Measurements from ENCODE around the gene C10orf90.

The C10orf90 gene

DNA sequence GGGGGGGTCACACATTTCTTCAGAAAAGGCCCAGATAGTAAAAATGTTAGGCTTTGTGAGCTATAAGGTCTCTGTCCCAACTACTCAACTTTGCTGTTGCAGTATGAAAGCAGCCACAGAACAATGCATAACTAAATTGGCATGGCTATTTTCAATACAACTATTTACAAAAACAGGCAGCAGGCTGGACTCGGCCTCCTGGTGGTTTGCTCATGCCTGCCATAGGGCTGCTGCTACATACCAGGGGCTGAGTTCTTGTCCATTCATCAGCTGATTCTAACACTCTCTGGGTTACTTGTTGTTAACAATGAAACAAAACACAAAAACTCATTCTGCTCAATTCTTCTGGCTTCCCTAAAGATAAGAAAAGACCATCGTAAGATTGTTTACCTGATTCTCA, 172.8 kb downstream of the C10orf90 start:
- no peak for DNase-seq

DNA sequence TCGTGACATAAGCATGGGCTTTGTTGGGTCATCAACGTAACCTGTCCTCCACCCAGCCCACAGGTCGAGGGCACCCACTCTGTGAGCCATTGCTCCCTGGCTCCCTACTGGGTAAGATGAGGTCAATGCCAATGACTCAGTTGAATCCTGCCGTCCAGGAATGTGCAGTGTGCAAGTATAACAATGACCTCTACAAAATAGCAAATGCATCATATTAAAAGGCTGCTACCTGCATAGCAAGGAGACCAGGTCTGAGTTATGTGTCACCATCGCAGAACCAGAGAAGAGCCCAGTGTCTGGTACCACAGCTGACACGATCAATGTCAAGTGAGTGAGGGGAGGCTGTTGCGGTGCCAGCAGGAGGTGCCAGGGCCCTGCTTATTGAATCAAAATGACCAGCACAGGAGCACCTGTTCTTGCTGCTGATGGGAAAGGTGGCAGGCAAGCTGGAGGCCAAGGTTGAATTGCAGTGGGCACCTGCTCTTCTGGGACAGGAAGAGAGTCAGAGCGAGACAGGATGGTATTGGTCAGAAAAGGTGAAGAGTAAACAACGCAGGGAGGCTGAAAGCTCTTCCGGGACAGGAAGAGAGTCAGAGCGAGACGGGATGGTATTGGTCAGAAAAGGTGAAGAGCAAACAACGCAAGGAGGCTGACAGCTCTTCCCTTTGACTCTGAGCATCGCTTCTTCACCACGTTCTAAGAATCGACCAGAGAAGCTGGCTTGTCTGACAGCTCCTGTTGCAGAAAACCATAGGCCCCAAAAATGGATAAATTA, 173.5 kb downstream of the C10orf90 start:
- DNase-seq: no peak

DNA sequence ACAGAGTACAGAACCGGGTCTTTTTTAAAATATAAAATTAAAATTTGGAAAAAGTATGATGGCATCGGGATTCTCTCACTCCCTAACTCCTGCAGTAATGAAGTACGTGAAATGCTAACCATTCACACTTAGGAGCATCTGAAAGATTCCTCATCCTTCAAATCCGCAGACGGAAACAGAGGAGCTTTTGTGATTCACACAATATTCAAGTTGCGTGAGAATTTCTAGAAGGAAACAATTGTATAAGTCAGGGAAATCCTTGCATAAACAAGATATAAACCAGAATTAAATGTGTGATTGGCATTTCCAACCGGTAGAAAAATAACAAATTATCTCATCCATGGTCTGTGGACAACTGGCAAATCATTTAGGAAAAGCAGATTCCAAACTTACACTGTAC, 179.0 kb downstream of the C10orf90 start:
- DNase-seq: no peak

DNA sequence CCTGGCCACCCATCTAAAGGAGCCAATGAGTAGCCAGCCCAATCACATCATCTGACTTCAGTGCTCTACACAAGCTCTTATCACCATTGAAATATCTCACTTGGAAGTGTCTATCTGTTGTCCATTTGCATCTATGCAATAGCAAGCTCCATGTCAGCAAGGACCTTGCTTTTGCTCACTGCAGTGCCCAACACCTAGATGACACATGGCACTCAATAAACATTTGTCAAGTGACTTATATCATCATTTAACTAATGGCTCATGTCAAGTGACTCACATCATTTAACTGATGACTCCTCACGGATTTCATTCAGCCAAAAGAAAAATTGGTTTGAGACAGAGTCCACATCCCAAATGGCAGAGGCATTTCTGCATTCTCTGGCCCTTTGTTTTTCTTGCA, 189.3 kb downstream of the C10orf90 start:
- no peak for DNase-seq

DNA sequence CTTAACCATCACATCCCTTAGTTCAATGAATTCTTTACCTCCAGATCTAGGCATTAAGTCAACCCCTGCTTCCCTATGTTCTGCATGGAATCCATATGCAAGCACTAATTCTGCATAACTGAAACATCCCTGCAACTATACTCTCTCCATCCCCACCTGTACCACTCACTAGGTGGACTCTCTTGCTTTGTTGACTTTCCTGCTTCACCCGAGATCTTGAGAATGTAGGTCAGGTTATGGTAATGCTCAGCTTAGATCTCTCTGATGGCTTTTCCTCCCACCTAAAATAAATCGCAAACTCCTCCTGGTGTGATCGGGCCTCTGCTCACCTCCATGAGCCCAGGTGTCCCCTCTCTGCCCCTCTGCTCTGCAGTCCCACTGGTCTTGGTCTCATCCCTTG, 189.8 kb downstream of the C10orf90 start:
- DNase-seq: no peak

DNA sequence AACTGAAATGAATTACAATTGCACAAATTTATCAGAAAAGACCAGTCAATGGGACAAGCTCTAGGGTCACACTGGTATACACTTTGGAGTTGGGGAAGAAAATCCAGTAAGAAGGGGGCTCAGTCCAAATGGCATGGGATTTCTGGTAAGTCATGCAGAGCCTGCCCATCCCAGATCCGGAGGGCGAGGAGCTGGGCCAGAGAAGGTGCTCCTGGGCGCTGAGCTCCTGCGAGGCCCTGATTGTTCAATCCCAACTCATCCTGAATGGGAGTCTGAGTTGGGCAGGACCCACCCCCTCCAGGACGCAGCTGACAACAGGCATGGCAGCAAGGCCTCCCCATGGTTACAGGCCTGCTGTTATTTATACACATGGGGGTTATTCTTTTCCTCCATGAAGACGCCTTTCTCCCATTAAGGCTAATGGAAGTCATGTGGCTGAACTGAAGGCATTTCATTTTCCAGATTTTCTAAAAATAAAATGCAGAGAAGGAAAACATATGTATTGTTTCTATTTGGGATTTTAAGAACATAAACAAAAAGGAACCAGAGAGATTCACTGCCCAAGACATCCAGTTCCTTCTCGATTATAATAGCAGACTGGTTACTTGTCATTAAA, 191.1 kb downstream of the C10orf90 start:
- no peak for DNase-seq

DNA sequence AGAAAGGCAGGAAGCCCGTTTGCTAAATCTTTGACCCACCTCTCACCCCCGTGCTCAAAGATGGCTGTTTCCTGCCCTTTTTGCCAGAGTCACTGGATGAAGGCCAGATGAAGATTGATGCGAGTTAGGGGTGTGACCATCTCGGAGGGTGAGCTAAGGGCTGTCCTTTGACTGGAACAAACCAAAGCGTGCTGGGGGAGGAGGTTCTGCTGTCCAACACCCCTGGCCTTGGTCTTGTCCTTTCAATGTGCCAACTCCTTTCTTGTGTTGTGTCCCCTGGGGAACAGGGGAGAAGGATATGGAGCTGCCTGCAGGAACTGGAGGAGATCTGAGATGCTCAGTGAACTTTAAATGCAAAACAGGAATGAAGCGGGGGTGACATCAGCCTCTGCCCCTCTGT, 191.9 kb downstream of the C10orf90 start:
- no peak for DNase-seq

DNA sequence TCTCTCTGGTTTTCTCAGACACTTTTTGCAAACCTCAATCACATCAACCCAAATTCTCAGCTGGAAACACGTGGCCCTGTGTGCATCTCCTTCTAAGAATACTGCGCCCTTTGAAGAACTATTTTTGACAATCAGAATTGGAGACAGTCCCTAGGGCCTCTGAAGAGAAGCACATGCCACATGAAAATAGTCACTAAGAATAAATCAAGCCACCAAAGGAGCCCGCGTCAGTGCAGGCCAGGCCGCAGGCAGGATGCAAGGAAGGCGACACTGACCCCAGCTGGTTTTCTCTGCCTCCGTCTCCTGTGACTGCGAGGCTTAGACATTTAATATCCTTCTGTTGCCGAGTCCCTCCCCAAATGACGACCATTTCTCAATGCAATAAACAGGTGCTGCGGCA, 194.2 kb downstream of the C10orf90 start:
- DNase-seq: no peak

DNA sequence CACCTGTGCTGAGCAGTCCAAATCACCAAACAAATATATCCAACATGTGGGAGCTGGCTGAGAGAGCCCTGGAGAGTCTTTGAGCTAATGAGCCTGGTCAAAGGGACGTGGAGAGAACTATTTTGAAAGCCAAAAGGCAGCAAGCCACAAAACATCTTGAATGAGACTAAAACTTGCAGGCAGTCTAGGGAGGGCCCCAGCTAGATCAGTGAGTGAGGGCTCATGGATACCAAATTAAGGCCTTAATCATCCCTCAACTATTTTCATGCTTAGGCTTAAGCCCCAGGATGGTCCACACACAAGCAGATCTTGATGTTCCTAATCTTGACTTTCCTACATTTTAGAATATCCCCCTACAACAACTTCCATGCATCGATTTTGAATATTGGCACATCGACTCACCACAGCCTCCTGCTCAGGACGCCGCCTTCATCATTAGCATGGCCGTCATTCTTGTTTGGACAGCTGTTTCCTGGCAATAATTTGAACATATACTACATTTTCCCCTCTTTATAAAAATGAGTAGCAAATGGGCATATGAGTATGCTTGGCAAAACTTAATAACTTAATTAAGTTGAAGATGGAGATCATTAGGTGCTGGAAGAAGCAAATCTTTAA, 195.3 kb downstream of the C10orf90 start:
- no peak for DNase-seq

DNA sequence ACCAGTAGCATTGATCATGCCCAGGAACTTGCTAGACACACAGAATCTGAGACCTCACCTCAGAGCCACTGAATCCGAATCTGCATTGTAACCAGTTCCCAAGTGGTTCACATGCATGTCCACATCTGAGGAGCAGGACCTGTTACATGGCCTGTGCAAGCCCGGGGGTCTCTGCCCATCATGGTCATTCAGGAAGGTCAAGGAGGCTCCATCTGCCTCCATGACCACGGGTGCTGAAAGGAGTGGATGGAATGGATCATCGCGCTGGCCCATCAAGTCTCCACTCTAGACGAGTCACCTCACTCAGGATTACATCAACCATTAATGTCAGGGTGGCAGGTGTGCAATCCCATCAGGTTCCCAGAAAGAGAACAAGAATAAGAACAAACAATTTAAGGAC, 196.5 kb downstream of the C10orf90 start:
- no peak for DNase-seq

DNA sequence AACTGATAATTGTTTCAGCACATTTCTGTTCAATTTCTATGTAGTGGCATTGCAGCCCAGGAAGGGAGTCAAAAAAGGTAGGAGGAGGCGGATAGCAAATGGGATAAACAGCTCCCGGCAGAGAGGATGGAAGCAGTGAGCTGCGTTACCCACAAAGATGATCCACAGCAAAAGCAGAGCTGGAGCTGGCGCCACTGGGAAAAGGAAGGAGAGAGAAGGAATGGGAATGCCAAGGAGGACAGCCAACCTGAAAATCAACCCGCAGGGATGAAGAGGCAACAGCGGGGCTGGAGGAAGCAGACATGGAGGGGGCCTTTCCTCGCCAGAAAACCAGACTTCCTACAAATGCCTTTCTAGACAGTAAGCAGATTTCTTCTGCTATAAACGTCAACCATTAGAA, 199.5 kb downstream of the C10orf90 start:
- DNase-seq: no peak

DNA sequence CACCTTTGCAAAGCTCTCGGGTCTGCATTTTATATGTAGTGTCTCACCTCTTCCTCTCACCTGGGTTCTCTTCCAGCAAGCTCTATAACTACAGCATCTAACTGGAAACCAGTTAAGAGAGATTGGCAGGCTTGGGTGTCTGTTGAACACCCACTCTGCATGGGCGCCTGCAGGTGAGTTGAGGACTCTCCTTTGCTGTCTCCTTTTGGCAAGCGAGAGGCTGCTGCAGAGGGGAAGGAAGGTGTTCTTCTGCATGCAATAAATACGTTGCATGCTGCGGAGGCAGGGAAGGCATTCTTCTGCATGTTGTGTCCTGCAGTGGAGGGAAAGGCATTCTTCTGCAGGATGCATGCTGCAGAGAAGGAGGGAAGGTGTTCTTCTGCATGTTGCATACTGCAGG, 200.8 kb downstream of the C10orf90 start:
- DNase-seq: no peak

DNA sequence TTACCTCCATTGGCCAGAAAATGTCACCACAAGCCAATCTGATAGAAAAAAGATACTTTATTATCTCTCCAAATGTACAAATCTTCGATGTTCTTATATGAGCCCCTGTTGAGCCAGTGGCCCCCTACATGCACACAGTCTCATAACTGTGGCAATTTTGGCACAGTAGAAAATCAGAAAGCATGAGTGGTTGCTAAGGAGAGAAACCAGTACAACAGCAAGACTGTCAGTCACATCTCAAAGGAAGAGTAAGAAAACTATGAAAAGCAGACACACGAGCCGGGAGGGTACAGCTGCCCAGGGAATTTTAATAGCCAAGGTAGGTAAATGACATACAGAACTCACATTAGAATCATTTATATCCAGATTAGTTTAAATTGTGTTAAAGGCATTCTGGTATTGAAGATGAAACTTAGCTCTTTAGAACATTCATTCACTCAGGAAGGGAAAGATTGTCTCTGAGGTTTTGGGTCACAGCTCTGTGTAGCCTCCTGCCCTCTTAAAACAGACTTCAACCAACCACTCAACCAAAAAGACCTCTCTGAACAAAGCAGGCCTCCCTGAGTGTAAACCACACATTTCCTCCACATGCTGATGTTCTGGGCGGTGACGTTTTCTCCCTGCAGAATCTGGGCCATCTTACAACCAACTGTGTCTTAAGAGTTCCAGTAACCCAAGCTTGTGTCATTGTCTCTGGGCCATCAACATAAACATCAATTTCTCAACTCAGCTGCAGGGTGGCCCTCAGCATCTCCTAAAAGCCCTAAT, 201.4 kb downstream of the C10orf90 start:
- no peak for DNase-seq

DNA sequence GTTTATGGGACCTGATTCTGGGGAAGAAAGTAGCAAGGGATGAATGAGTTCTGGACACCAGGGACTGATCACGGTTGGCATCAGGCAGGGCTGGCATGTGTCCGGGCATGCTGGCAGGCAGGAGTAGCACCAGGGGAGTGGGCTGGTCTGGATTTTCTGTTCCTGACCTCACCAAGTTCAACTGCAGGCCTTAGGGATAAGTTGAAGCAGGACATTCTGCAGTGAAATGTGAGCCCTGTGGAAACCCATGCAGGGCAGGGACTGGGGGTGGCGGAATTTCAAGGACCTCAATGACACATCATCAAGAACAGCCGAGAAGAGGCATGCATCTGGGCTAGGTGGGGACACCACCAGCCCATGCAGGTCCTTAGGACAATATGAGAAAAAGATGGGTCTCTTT, 202.0 kb downstream of the C10orf90 start:
- no peak for DNase-seq

DNA sequence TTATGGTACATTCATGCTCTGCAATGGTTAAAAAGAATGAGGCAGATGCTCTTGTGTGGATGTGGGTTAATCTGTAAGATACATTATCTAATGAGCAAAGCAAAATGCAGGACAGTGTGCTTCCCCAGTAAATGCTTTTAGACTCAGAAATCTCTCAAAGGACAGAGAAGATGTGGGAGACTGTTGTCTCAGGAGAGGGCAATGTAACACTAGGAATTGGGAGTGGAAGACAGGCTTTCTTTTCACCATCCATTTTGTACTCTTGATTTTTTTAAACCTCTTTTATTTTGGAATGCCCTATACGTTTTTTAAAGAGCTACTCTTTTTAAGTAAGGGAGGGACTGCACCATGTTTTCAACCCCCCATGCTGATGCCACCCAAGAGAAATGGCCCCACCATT, 204.7 kb downstream of the C10orf90 start:
- no peak for DNase-seq

DNA sequence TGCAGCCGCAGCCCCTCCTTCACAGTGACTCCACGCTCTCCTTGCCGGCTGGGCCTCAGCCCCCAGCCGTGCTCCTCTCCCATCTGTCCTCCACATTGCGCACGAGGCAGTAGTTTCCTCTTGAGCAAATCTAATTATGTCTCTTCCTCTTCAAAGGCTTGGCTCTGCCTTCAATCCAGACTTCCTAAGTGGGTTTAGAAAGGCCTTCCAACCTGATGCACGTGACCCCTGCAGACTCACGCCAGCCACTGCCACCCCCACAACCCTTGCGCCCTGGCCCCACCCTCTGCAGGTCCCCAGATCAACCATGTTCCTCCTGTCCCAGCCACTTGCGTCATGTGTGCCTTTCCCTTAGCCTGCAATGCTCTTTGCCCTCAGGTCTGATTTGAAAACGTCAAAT, 207.2 kb downstream of the C10orf90 start:
- DNase-seq: no peak

DNA sequence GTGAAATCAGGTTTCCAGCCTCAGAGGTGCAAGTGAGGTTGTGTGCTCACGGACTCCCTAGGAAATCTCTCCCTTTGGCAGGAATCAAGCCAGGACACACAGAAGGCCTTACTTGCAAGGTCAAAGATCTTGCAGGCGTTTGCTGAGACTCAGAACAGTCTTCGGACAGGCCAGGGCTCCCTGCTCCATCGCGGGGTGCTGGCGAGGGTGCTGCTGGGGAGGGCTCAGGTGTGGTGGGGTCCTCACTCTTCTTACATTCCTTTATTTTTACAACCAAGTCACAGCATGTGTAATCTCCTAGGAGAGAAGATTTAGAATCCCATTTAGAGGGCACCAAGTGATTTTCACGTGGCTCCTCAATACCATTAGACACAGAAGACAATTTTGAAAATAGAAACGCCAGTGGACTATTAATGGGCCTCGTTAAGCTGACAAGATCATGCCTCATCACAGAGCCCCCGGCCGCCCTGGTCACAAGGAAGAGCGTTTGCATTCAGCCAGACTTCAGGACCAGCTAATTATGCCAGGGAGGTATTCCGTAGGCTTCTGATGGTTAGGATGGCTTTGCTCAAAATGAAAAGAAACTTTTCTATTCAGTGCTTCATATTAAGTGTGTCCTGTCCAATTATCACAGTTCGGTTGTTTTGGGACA, 209.1 kb downstream of the C10orf90 start:
- DNase-seq: no peak

DNA sequence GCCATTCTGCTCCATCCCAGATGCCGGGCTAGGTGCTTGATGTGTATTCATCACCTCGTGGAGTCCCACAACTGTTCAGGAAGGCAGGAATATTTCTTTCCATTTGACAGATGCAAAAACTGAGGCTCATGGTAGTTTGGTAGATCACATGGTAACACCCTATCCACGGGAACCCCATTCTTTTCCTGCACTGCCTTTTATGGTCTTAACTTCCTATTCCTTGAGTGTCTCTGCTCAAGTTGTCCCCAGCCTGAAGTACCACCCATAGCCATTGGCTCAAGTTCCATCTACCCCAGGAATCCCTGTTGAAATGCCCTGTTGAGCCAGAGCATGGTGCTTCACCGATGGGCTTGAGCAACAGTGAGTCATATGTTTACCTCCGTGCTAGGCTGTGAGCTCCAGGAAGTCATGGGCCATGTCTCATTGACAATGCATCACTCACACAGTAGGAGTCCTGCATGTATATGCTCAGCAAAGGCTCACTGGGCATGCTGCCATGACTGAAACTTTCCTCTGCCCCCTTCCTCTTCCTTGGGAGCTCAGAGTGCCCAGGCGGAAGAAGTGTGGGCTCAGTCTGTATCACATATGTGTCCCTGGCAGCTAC, 210.5 kb downstream of the C10orf90 start:
- no peak for DNase-seq

DNA sequence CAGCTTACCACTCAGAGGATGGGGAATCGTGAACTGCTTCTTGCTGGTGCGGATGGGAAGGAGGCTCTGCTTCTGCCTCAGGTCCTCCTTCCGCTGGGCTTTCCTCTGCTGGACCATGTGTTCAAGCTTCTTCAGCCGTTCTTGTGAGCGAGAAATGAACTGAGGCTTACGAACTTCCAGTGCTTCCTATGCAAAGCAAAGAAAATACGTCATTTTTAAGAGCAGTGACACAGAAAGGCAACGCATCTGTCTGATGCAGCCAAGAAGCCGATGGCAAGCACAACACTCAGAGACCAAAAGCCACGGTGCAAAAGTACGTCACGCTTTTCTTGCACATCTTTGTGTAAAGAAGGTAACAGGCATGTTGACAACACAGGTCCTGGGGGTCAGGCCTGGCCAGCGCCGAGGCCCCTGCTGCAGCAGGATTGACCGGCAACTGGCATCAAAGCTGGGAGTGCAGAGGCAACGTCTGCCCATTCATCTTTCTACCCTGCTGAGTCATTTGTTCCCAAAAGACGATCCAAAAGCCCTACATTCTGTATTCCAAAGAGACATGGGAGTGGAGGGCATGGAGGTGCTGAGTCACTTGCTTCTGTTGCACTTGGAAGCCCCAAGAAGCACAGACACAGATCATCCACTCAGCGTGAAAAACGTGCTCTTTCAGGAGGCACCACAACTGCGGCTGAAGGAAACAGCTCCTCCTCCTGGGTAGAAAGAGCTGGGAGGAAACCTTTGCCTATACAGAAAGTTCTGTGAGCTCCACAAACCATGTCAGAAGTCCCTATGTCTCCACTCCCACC, 211.3 kb downstream of the C10orf90 start:
- DNase-seq: no peak

DNA sequence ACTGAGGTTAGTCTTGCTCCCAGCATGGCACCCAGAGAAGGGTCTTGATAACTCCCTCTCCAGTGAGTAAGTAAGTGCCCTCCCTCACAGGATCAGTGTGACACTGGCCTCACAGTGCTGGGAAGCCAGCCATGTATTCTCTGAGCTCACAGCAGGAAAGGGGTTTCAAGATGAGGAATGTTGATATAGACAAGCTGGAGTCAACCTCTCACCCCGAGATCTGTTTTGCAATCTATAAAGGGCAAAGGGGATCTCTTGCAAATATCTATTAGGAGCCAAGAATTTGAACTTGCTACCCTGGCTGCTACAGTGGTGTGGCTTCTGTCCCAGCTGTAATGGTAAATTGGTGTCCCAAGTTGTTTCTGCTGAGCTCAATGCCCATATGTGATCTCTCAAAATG, 212.0 kb downstream of the C10orf90 start:
- DNase-seq: no peak

DNA sequence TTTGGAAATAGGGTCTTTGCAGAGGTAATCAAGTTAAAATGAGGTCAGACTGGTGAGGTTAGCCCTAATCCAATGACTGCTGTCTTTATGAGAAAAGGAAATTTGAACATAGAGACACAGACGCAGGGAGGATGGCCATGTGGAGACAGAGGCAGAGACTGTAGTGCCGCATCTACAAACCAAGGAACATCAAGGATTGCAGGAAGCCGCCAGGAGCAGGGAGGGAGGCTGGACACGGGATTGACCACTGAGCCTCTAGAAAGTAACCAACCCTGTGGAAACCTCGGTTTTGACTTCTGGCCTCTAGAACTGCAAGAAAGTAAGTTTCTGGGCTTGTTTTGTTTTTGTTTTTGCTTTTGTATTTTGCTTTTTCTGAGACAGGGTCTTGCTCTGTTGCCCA, 213.9 kb downstream of the C10orf90 start:
- no peak for DNase-seq
